DOHH2 (cell line): ENCODE results near the gene GALNT18.

Source experiments
- EZH2phosphoT487 ChIP-seq: fragments of 200-600 bp; sonication (generic); IDR thresholded peaks from 2 replicates; pipeline ENCODE4 v1.6.1; 2017; ENCODE audit warnings: borderline replicate concordance, mild to moderate bottlenecking, antibody characterized with exemption, low read length, moderate library complexity, mixed read lengths
- TF ChIP-seq, protein P1 (sequence below): fragments of 200-600 bp; sonication (generic); IDR thresholded peaks from one replicate; pipeline ENCODE4 v1.5.1; 2014; ENCODE audit warnings: antibody characterized with exemption, mild to moderate bottlenecking, low read depth, low read length; ENCODE audit not compliant: poor library complexity, severe bottlenecking

DNA sequence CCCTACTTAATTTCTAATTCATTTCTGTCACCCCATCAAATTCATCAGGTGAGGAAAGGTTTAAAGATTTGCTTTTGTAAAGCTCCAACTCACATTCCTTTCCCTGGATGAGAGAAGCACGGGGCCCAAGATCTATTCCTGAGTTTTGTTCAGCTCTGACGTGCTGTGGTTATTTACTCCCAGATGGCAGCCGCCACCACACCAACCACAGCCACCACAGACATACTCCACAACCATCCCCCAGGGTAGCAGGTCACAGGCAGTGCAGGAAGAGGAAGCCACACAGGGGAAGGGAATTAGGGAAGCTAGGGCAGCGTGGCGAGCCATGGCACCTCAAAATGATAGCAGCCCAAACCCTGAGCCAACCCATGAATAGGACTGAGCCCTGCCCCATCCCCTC is 205.3 kb downstream of the GALNT18 start:
- TF ChIP-seq, protein P1, sequence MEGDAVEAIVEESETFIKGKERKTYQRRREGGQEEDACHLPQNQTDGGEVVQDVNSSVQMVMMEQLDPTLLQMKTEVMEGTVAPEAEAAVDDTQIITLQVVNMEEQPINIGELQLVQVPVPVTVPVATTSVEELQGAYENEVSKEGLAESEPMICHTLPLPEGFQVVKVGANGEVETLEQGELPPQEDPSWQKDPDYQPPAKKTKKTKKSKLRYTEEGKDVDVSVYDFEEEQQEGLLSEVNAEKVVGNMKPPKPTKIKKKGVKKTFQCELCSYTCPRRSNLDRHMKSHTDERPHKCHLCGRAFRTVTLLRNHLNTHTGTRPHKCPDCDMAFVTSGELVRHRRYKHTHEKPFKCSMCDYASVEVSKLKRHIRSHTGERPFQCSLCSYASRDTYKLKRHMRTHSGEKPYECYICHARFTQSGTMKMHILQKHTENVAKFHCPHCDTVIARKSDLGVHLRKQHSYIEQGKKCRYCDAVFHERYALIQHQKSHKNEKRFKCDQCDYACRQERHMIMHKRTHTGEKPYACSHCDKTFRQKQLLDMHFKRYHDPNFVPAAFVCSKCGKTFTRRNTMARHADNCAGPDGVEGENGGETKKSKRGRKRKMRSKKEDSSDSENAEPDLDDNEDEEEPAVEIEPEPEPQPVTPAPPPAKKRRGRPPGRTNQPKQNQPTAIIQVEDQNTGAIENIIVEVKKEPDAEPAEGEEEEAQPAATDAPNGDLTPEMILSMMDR = no peak
- TF ChIP-seq EZH2phosphoT487 = no peak
